Measurements from ENCODE around the gene POPDC2.
"Not testable (repeated sequence)": the region's sequence is repeated elsewhere in the genome, so short reads cannot be mapped to it uniquely, and the experiment has no call there.

POPDC2 gene

GRCh38 chr3:119660474-119661440, at the start of gene POPDC2:
TSS of gene POPDC2 (minus strand) at chr3:119660589. CDS start at chr3:119660423, 166 bp downstream.
- no peak for DNase-seq

- peak; percentile 1 for DNase-seq
Measured at GRCh38 chr3:119703820-119704531, 43.6 kb upstream of the POPDC2 start.

GRCh38 chr3:119702530-119703527, 42.4 kb upstream of the POPDC2 start, which contains the start of gene CFAP91:
TSS of gene CFAP91 (plus strand) at chr3:119703022. CDS start at chr3:119703099, 77 bp downstream.
- peak; percentile 91 for DNase-seq

GRCh38 chr3:119700920-119701734, 40.7 kb upstream of the POPDC2 start:
- DNase-seq: no peak

DNA sequence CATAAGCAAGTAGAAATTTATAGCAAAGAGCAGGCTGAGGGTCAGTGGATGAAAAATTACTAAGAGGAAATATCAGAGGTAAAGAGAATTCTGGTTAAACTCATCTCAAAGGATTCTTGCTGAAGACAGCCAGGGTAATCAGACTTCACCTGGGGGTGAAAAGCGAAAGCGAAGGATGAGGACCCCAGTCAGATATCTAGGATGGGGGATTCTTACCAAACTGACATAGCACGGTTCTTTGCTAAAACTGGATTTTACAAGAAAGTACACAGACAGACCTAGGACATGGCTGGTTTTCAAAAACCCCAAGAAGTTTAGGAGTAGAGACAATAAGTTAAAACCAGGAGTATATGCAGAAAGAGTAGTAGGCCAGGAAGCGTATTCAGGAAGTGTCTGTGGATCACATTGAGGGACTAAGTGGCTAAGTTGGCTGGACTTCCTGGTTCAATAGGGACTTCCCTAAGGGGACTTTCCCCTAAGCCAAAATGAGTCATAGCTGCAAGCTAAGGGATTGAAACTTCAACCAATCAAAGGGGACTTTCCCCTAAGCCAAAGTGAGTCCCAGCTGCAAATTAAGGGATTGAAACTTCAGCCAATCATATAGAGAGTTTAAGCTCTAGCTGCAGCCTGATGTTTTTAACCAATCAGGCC, 40.0 kb upstream of the POPDC2 start:
- DNase-seq: no peak

DNA sequence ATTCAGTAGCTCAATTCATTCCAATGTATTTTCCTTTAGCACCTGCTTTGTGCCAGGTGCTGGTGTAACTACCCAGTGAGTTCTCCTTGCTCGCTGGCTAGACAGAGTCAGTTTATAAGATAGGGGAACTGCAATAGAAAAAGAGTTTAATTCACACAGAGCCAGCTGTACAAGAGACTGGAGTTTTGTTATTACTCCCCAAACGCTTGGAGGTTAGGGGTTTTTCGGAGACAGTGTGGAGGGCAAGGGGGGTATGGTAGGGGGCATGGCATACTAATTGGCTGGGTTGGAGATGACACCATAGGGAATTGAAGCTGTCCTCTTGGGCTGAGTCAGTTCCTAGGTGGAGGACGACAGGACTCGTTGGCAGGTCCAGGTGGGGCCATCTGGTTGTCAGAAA, 37.0 kb upstream of the POPDC2 start:
- DNase-seq: no peak

GRCh38 chr3:119695480-119695879, 35.1 kb upstream of the POPDC2 start:
- DNase-seq: no peak

GRCh38 chr3:119690043-119690656, 29.8 kb upstream of the POPDC2 start:
- peak; percentile 16 for DNase-seq

- no peak for DNase-seq
Measured at GRCh38 chr3:119683421-119683820, 23.0 kb upstream of the POPDC2 start.

DNA sequence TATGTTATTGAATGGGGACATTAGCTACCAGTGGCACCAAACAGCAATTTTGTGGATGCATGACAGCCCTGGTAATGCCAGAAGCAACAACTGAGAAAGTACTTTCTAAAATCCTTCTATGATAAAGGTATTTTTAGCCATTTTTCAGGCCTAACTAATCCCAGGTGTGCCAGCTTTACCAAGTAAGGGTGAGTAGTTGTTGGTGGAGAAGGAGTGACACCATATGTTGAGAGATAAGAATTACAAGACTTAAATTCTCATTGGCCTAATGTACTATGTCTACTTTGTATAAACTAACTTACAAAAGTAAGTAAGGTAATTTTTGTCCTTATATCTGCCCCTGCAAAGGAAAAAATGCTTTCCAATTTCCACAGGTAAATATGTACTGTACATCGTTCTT, 20.9 kb upstream of the POPDC2 start:
- DNase-seq: peak; percentile 4

DNA sequence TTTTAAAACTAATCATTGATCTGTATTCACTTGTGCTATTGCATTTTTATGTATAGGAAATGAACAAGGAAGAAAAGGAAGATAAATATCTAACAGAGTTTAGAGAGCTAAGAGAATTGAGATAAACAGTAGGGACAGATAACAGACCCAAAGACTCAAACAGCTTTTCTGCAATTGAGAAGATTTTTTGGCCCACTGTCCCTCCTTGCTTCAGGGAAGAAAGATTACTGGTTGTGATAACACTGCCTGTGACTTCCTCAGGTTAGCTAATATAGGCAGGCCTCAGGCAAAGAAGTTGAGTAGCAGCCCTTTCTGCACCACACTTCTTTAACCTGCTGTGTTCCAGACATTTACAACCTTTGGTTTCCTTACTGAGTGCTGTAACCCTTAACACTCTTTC, 19.5 kb upstream of the POPDC2 start:
- no peak for DNase-seq

- not testable (repeated sequence) for DNase-seq
Measured at GRCh38 chr3:119678209-119678608, 17.8 kb upstream of the POPDC2 start.

GRCh38 chr3:119677641-119677934, 17.2 kb upstream of the POPDC2 start:
- DNase-seq: no peak

- DNase-seq: peak; percentile 96
Measured at GRCh38 chr3:119676771-119677640, 16.6 kb upstream of the POPDC2 start, which contains the start of gene COX17. TSS of gene COX17 (minus strand) at chr3:119677406. CDS start at chr3:119677310, 96 bp downstream.

- DNase-seq: no peak
Measured at GRCh38 chr3:119676020-119676419, 15.6 kb upstream of the POPDC2 start.

- no peak for DNase-seq
Measured at GRCh38 chr3:119675188-119675874, 14.9 kb upstream of the POPDC2 start.

- no peak for DNase-seq
Measured at GRCh38 chr3:119673875-119674274, 13.5 kb upstream of the POPDC2 start.

DNA sequence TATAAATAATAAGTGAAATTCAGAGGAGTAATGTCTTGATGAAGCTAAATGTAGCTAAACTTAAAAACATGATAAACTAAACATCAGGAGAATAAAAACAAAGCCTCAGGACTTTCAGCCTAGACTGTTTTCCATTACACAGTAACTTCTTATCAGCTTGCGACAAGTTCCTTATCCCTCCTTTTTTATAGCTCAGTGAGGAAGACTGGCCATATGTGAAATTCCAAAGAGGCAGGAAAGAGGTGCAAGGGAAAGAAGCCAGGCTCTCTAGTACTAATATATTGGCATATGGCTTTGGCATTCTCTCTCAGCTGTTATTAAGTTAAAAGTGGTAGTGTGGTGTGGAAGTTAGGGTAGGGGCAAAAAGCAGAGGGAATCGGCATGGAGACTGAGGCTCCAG, 12.4 kb upstream of the POPDC2 start:
- DNase-seq: no peak

All from NCI-H69 (cell line).